Daoy (cell line): ENCODE results near the gene DERA. TPM values are rescaled to one million over a fixed set of nuclear protein-coding genes. Genes with fewer than 3 reads are reported as not detected.

Source experiments
- DNase-seq: peaks from one replicate; pipeline ENCODE4 v3.0.0-alpha.2; 2015; ENCODE audit warnings: low read depth
- total RNA-seq: library from RNA; depleted of rRNA; stranded (reverse); fragments of >200 nt; shearing (Covaris generic); gene quantifications from 2 replicates; pipeline ENCODE4 v1.2.3, GENCODE V29; 2014; rRNA removed

The DERA gene
- total RNA-seq, 1 experiment from 2014 or later = 50.6 TPM

DNA sequence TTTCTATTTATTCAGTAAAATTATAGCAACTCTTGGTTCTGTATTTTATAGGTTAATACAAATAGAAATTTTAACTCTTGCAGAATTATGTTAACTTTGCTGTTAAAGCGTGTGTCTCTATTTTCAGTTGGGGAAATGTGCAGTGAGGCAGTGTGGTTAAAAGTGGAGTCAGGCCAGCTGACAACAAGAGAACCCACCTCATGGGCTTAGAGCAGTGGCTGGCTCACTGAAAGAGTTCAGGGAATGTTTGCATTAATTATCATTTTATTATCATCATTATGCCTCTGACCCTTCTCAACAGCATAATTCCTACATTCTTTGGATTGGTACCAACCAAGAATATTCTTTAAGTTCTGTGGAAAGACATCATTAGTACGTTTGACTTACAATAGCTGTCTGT, 163.8 kb downstream of the DERA start:
- no peak for DNase-seq

DNA sequence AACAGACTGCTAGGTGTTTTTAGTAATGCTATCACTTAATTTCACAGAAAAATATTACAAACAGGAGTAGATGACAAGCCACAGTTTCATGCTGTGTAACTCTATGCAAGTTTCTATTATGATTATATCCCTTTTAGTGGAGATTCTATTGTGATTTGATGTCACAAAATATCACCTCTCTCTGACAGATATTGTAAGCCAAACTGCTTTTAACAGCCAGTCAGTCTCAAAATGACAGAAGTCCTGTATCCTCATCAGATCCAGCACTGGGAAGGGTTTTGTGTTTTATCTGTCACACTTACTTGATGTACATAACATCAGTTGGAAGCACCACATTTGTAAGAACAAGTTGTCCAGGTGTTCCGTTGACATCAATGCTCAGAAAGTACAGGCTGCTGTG, 164.8 kb downstream of the DERA start:
- no peak for DNase-seq

DNA sequence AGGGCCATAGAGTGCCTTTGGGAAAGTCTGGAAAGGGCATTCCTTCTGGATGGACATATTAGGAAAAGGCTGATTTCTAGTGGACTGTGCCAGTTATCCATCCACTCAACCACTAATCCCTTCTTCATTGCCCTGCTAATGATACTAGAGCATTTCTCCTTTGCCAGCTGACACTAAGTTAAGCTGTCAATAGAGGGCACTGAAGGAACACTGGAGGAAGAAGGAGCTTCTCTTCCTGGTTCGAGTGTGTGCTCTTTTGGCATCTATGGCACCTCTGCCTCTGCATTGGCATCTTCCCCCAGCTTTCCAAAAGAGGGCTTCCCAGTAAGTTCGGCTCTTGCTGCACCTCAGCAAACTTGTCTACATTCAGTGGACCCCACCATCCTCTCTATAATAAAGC, 165.4 kb downstream of the DERA start:
- DNase-seq = peak; percentile 32

DNA sequence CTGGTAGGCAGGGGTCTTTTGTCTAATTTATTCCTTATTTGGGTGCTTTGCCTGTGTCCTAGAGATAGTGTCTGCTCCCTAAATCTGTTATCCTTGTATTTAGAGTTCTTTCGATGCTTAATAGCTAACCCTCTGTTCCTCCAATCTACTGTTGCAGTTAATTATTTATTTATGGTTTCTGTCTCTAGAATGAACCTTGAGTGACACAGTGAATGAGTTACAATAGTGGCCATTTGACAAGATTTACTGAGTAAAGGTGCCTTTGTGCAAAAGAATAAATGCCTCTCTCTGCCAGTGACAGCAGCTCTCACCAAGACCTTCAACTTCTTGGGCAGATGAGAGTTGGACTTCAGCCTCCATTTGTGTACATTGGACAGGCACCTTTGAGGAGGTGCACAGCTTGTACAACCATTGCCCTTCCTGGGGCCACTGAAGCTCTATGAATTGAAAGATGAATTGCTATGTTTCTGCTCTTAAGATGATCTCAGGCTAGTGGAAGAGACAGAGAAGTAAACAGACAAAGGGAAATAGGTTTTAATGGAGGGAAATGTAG, 165.9 kb downstream of the DERA start:
- no peak for DNase-seq

DNA sequence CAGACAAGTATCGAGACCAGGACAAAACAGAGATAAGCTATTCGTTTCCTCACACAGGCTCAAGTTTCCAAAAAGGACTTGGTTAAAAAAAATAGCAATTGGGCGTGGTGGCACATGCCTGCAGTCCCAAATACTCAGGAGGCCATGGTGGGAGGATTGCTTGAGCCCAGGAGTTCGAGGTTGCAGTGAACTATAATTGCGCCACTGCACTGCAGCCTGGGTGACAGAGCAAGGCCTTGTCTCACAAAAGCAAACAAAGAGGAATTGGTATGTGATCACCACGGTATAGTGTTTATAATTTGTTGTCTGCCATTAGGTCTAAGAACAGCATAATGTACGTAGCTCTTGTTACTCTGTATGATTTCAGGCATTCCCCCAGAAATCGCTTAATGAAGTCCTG, 175.3 kb downstream of the DERA start:
- no peak for DNase-seq

DNA sequence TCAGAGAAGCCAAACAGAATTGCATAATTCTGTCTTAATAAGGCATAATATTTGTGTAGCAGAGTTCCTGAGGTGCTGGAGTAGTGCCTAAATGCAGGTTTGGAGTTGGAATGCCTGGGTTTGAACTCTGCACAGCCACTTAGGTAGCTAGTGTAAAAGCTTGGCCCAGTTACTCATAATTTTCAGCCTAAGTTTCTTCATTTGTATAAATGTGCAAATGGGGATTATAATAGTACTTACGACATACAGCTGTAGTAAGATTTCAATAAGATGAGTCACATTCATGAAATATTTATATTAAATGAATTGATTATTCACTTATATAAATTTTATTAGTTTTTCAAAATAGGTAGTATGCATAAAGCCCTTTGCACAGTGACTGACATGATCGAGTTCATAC, 175.8 kb downstream of the DERA start:
- no peak for DNase-seq

Other genes with a start within 250 kb of the DERA start
- gene EPS8, start 121.9 kb upstream of the DERA start, total RNA-seq = 21.1 and 31.6 TPM in 2 replicates
- 116 and 119 TPM in 2 replicates for gene STRAP, start 28.9 kb upstream of the DERA start, total RNA-seq